Measurements from ENCODE around the gene HSF2BP.
A peak's percentile ranks its signal among the peaks of the same experiment; 100 is the strongest.

Gene HSF2BP

DNA sequence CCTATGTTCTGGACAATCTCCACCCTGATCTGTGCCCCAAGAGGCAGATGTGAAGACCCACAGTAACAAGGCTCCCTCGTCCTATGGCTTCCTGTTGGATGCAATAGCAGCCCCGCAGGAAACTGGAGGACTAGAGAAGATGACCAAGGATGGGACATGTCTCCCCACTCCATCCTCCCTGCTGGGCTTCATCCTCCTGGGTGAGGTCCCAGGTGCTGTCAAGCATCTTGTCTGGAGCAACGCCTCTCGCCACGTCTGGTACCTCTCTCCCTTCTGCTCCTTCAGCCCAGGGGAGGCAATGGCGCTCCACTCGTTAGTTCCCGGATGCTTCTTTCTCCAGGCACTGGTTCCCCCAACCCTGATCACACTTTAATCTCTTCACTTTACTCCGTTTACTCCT is 11.1 kb downstream of the HSF2BP start:
- DNase-seq, result no peak

- DNase-seq, result peak; percentile 90
Measured at GRCh38 chr21:43646550-43647260, 12.6 kb downstream of the HSF2BP start.

DNA sequence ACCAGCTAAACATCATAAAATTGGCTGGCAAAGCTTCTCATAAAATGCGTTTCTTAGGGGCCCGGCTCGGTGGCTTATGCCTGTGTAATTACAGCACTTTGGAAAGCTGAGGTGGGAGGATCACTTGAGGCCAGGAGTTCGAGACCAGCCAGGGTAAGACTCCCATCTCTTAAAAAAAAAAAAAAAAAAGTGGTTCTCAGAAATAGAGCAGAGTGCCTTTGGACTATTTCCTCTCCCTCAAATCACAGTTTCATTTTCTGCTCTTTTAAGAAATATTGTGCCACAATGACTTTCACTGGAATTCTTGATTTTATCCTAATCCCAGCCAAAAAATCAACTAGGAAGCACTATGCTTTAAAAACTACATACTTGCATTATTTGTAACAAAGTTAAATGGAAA is 13.3 kb downstream of the HSF2BP start:
- no peak for DNase-seq

DNA sequence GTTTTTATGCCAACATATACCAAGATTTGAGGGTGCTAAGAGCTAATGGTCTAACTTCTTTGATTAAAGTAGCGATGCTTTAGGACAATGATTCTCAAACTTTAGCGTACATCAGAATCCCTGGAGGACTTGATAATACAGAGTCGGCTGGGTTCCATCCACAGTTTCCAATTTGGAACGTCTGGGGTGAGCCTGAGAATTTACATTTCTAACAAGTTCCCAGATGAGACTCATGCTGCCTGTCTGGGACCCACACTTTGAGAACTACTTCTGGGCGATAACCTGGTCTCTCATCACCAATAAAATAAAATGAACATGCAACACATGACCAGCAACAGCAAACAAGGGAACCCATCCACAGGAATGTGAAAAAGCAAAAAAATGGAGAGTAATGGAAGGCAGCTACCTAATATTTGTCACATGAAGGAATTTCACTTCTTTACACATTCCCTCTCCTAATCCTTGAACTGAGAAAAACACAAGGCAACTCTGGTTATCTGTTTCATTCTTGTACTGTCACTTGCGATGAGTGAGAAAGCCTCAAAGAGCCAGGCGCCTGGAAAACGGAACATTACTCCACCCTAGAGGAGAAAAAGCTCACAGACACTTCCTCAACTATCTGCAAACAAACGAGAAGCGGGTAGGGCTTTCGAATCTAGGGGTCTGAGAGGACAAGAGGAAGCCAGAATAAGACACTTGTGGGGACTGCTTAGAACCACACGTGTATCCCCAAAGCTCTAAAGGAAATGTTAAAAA is 14.0 kb downstream of the HSF2BP start:
- DNase-seq, result peak; percentile 39

DNA sequence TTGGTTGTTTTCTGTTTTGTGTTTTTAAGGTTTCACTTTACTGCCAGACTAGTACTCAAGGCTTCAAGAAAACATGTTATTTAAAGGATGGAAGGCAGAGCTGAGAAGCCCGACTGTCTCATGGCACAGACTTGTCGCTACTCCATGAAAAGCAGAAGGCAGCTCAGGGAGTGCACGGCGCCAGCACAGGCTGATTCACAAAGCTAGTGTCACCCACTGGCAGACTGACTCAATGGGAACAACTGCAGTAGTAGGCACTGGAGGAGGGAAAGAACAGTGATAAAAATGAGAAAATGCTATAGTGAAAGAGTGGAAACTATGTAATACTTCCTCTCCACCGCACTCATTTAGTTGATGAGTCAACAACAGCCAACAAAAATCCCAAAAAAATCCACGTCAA is 14.7 kb downstream of the HSF2BP start:
- DNase-seq, result no peak

- no peak for DNase-seq
Measured at GRCh38 chr21:43644071-43644470, 15.2 kb downstream of the HSF2BP start.

DNA sequence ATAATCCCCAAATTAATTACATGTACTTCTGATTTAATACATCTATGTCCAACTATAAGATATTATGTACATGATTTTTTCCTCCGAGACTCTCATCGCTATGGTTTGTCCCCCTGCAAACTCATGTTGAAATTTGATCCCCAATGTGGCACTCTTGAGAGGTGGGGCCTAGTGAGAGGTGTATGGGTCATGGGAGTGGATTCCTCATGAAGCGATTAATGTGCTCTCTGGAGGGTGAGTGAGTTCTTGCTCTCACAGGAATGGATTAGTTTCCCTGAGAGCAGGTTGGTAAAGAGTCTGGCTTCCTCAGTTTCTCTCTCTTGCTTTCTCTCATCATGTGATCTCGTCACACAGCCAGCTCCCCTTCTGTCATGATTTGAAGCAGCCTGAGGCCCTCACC is 16.1 kb downstream of the HSF2BP start:
- no peak for DNase-seq

DNA sequence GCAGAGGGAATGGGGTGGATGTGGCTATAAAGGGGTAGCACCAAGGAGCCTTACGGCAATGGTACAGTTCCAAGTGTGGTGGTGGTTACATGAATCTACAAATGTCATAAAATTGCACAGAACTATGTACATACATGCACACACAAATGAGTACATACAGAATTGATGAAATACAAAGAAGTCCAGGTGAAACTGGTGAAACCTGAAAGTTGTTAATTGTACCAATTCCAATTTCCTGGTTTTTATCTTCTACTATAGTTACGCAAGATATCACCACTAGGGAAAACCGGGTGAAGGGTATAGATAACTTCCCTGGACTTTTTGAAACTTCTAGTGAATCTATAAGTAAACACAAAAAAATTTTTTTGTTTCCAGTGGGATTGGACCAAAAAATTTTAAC is 18.9 kb downstream of the HSF2BP start:
- DNase-seq, result no peak

- no peak for DNase-seq
Measured at GRCh38 chr21:43639470-43640353, 19.6 kb downstream of the HSF2BP start.

GRCh38 chr21:43637530-43638158 is 21.6 kb downstream of the HSF2BP start:
- DNase-seq, result no peak

DNA sequence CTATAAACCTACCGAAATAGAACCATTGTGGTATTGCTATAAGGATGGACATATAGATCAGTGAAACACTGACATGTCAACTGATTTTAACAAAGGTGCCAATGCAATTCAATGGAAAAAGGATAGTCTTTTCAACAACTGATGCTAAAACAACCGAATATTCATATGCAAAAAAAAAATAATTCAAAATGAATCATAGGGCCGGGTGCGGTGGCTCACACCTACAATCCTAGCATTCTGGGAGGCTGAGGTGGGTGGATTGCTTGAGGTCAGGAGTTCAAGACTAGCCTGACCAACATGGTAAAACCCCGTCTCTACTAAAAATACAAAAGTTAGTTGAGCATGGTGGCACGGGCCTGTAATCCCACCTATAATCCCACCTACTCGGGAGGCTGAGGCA is 23.9 kb downstream of the HSF2BP start:
- DNase-seq, result no peak

- no peak for DNase-seq
Measured at GRCh38 chr21:43634618-43635017, 24.7 kb downstream of the HSF2BP start.

DNA sequence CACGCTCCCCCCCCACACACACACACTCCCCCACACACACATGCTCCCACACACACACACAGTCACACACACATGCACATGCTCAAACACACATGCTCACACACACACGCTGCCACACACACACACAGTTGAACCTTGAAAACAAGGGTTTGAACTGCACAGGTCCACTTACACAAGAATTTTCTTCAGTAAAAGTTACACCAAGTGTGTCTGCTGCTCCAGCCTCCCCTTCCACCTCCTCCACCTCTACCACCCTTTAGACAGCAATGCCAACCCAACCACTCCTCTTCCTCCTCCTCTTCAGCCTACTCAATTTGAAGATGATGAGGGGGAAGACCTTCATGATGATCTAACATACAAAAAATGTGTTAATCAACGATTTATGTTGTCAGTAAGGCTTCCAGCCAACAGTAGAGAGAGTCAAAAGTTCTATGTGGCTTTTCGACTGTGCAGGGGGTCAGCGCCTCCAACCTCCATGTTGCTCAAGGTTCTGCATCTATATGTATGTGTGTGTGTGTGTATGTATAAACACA is 26.8 kb downstream of the HSF2BP start:
- no peak for DNase-seq

- DNase-seq, result no peak
Measured at GRCh38 chr21:43631411-43632107, 27.7 kb downstream of the HSF2BP start.

- no peak for DNase-seq
Measured at GRCh38 chr21:43627527-43627926, 31.8 kb downstream of the HSF2BP start.

DNA sequence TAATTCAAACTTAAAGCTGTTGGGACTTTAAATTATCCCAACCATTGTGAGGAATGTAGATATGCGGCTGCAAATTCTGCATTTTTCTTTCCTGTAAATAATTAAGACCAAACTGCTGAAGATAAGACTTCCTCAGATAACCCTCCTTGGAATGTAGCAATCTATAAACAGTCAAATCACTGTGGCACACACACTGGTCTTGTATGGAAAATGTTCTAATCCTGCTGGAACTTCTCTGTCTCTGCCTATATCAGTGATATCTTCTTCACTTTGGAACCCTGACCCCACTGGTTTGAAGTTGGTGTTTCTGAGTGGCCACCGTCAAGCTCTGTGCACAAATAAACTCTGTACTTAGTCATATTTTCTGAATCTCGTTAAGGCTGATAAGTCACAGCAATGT is 32.9 kb downstream of the HSF2BP start:
- DNase-seq, result no peak

DNA sequence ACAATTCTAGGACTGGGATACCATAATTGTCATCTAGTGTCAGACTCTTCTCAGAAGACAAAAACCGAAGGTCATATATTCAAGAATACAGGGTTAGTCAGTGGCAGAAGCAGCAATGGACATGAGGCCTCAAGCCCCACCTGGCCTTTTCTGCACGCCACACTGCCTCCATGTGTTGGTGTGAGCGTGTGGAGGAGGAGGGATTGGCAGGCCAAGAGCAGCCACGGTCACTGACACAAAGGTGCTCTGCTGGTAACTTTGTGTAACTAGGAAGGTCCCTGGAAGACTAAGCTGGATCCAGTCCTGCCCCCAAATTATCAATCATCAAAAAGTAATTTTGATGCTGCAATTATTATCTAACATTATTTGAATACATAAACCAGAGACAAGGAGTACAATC is 34.9 kb downstream of the HSF2BP start:
- no peak for DNase-seq

DNA sequence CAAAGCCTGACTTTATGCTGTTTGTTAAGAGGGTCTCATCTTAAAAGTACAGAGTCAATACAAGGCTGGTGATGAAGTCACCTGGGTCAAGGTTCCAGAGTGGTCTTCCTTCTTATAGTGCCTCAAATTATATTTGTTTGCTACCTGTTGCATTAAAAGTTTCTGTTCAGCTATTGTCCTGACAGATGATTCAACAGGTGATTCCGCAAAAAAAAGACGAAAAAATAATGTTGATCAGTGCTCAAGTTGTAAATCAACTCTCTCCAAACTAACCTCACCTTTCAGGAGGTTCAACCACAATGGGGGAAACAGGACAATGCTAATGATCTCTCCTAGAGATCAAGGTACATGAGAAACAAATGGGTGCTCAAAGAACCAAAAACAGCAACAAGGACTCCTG is 35.7 kb downstream of the HSF2BP start:
- DNase-seq, result no peak

GRCh38 chr21:43622796-43623195 is 36.5 kb downstream of the HSF2BP start:
- DNase-seq, result no peak

DNA sequence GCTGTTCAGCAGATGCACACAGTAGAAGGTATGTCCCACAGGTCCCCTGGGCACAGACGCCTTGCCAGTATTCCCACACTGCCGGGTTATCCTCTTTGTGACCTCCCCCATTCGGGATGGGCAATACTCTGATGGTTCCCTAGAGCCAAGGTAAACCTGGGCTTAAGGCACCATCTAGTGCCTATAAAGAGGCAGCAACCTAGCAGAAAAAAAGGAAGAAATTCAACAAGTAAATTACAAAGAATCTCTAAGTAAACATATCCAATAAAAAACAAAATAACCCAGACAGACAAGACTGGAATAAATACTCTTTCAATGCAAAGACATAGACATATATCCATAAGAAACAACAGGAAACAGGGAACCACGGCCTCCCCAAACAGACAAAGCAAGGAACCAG is 39.4 kb downstream of the HSF2BP start:
- DNase-seq, result no peak

- no peak for DNase-seq
Measured at GRCh38 chr21:43619344-43619743, 39.9 kb downstream of the HSF2BP start.

DNA sequence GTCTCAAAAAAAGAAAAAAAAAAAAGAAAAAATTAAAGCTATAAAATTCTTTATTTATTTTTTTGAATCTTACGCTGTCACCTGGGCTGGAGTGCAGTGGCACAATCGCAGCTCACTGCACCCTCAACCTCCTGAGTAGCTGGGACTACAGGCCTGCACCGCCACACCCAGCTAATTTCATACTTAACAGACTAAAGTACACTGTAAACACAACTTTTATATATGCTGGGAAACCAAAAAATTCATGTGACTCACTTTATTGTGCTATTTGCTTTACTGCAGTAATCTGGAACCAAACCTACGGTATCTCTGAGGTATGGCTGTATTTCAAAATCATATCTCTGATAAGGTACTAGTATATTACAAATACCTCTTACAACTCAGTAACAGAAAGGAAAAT is 40.3 kb downstream of the HSF2BP start:
- DNase-seq, result no peak

Measured in activated CD4-positive, alpha-beta T cell treated with anti-CD3 and anti-CD28 coated beads for 48 hours (primary cell).